Mesenchymal stem cell (in vitro differentiated cells and primary cell): Measurements from ENCODE around the gene SORBS1.

Experiments
- DNase-seq: peaks from one replicate; pipeline ENCODE4 v3.0.0-alpha.2; 2013
- H2AFZ ChIP-seq: one replicate; pipeline ENCODE4 v1.6.1; 2013; ENCODE audit warnings: low read depth, mild to moderate bottlenecking, control low read depth, inconsistent platforms, low read length, moderate library complexity
- H2AK5ac ChIP-seq: 2 replicates; pipeline ENCODE4 v1.6.1; 2013; ENCODE audit warnings: low read length, moderate library complexity, mild to moderate bottlenecking, inconsistent platforms; ENCODE audit not compliant: severe bottlenecking
- H2BK120ac ChIP-seq: one replicate; pipeline ENCODE4 v1.6.1; 2013; ENCODE audit warnings: low read depth, mild to moderate bottlenecking, inconsistent platforms, low read length, moderate library complexity
- H2BK12ac ChIP-seq, 2 experiments: one replicate each; pipeline ENCODE4 v1.6.1; 2013; ENCODE audit warnings: inconsistent platforms in 2 of 2, low read length in 2 of 2, mild to moderate bottlenecking in 2 of 2, moderate library complexity in 2 of 2, control low read depth in 1 of 2
- H2BK15ac ChIP-seq: one replicate; pipeline ENCODE4 v1.6.1; 2013; ENCODE audit warnings: mild to moderate bottlenecking, low read depth, inconsistent platforms; ENCODE audit not compliant: poor library complexity, severe bottlenecking
- H2BK5ac ChIP-seq: 2 replicates; pipeline ENCODE4 v1.6.1; 2013; ENCODE audit warnings: low read depth, mild to moderate bottlenecking, low read length, control low read depth, inconsistent platforms; ENCODE audit not compliant: poor library complexity, severe bottlenecking
- H3K14ac ChIP-seq, 2 experiments: one replicate each; pipeline ENCODE4 v1.6.1; 2013; ENCODE audit warnings: inconsistent platforms in 2 of 2, low read length in 2 of 2, control low read depth in 1 of 2, mild to moderate bottlenecking in 1 of 2, moderate library complexity in 1 of 2
- H3K18ac ChIP-seq, 2 experiments: one replicate each; pipeline ENCODE4 v1.6.1; 2013; ENCODE audit warnings: inconsistent platforms in 2 of 2, low read length in 2 of 2, control low read depth in 1 of 2, low read depth in 1 of 2, mild to moderate bottlenecking in 1 of 2
- H3K23ac ChIP-seq, 2 experiments: one replicate each; pipeline ENCODE4 v1.6.1; 2013; ENCODE audit warnings: inconsistent platforms in 2 of 2, low read length in 2 of 2, mild to moderate bottlenecking in 2 of 2, moderate library complexity in 2 of 2, control low read depth in 1 of 2
- H3K27ac ChIP-seq: 2 replicates; pipeline ENCODE4 v1.5.1; 2013; ENCODE audit warnings: mild to moderate bottlenecking, moderate library complexity, low read length, control low read depth, inconsistent platforms; ENCODE audit not compliant: poor library complexity, severe bottlenecking
- H3K27me3 ChIP-seq, 2 experiments: 2 replicates each; pipeline versions ENCODE4 v1.6.1 to v1.7.0; 2013; ENCODE audit warnings: low read length in 2 of 2, mild to moderate bottlenecking in 2 of 2, moderate library complexity in 2 of 2, control low read depth in 1 of 2, inconsistent platforms in 1 of 2; ENCODE audit not compliant: control insufficient read depth in 1 of 2, insufficient read depth in 1 of 2
- H3K36me3 ChIP-seq, 2 experiments: 2 replicates each; pipeline versions ENCODE4 v1.6.1 to v1.7.0; 2013; ENCODE audit warnings: low read length in 2 of 2, control low read depth in 1 of 2, inconsistent platforms in 1 of 2, low read depth in 1 of 2, mild to moderate bottlenecking in 1 of 2; ENCODE audit not compliant: insufficient read depth in 2 of 2, control insufficient read depth in 1 of 2
- H3K4ac ChIP-seq, 2 experiments: one replicate each; pipeline ENCODE4 v1.6.1; 2013; ENCODE audit warnings: inconsistent platforms in 2 of 2, low read length in 2 of 2, mild to moderate bottlenecking in 2 of 2, moderate library complexity in 2 of 2, control low read depth in 1 of 2, low read depth in 1 of 2
- H3K4me1 ChIP-seq: 2 replicates; pipeline ENCODE4 v1.6.1; 2013; ENCODE audit warnings: low read depth, low read length, control low read depth; ENCODE audit not compliant: control insufficient read depth, insufficient read depth
- H3K4me2 ChIP-seq: 2 replicates; pipeline ENCODE4 v1.6.1; 2013; ENCODE audit warnings: low read length, mild to moderate bottlenecking, inconsistent platforms; ENCODE audit not compliant: poor library complexity, severe bottlenecking
- H3K4me3 ChIP-seq, 2 experiments: 2 replicates each; pipeline versions ENCODE4 v1.5.1 to v1.7.0; 2013; ENCODE audit warnings: low read length in 2 of 2, mild to moderate bottlenecking in 2 of 2, control low read depth in 1 of 2, low read depth in 1 of 2; ENCODE audit not compliant: insufficient read depth in 1 of 2
- H3K79me1 ChIP-seq: replicated peaks from 2 replicates; pipeline ENCODE4 v1.6.1; 2013; ENCODE audit warnings: mild to moderate bottlenecking, control low read depth, low read length, inconsistent platforms; ENCODE audit not compliant: poor library complexity, severe bottlenecking
- H3K9ac ChIP-seq: 2 replicates; pipeline ENCODE4 v1.7.0; 2013; ENCODE audit warnings: mild to moderate bottlenecking, low read length, moderate library complexity
- H3K9me3 ChIP-seq: 2 replicates; pipeline ENCODE4 v1.7.0; 2013; ENCODE audit warnings: mild to moderate bottlenecking, low read length; ENCODE audit not compliant: control insufficient read depth
- H4K8ac ChIP-seq: one replicate; pipeline ENCODE4 v1.6.1; 2013; ENCODE audit warnings: inconsistent platforms, mild to moderate bottlenecking, low read length, moderate library complexity
- H4K91ac ChIP-seq: one replicate; pipeline ENCODE4 v1.6.1; 2013; ENCODE audit warnings: mild to moderate bottlenecking, low read length, inconsistent platforms
- WGBS: methylation state at CpG from one replicate; pipeline ENCODE4 v1.1.7; 2013; ENCODE audit warnings: mixed read lengths; 5-methylcytosine and 5-hydroxymethylcytosine counted together

The SORBS1 gene

GRCh38 chr10:95566136-95566535, 5.0 kb upstream of the SORBS1 start:
- Histone ChIP-seq H3K9ac (no peak overlapping the region), H3K18ac (no peak overlapping the region), H2BK15ac (no peak overlapping the region), H3K36me3 (no peaks in the 10 kb centered on the region), H3K79me1 (no peaks in the 10 kb centered on the region), H3K27ac (no peak overlapping the region), H3K4ac (no peak overlapping the region), H4K8ac (no peak overlapping the region), H3K4me1 (peaks cover 2% of the 10 kb centered on the region), H3K9me3 (no peaks in the 10 kb centered on the region), H3K23ac (no peak overlapping the region), H2AFZ (no peak overlapping the region), H3K14ac (no peak overlapping the region), H3K4me2 (no peak overlapping the region), H3K4me3 (no peak overlapping the region), H2BK5ac (no peak overlapping the region), H2AK5ac (no peak overlapping the region), H2BK12ac (no peak overlapping the region), H2BK120ac (no peak overlapping the region), H4K91ac (no peak overlapping the region), H3K27me3 (no peaks in the 10 kb centered on the region)
- DNase-seq = no peak
- WGBS = 96% methylated on average over 5 of the region's 6 CpGs

- Histone ChIP-seq H3K23ac (no peak overlapping the region), H3K79me1 (no peaks in the 10 kb centered on the region), H4K8ac (no peak overlapping the region), H2BK15ac (no peak overlapping the region), H4K91ac (no peak overlapping the region), H3K27me3 (no peaks in the 10 kb centered on the region), H3K14ac (no peak overlapping the region), H2BK5ac (no peak overlapping the region), H3K18ac (no peak overlapping the region), H3K36me3 (no peaks in the 10 kb centered on the region), H2BK120ac (no peak overlapping the region), H2BK12ac (no peak overlapping the region), H3K9ac (no peak overlapping the region), H3K4me1 (peaks cover 4% of the 10 kb centered on the region), H3K4me2 (no peak overlapping the region), H2AK5ac (no peak overlapping the region), H2AFZ (no peak overlapping the region), H3K27ac (no peak overlapping the region), H3K4ac (no peak overlapping the region), H3K9me3 (no peaks in the 10 kb centered on the region), H3K4me3 (no peak overlapping the region)
- WGBS = 38% methylated on average over 6 of the region's 7 CpGs
- DNase-seq = no peak
Observed at GRCh38 chr10:95565336-95565735, 4.2 kb upstream of the SORBS1 start.

GRCh38 chr10:95564291-95564690, 3.1 kb upstream of the SORBS1 start:
- Histone ChIP-seq H2BK12ac (no peak overlapping the region), H4K8ac (no peak overlapping the region), H3K18ac (no peak overlapping the region), H4K91ac (no peak overlapping the region), H2AFZ (no peak overlapping the region), H2BK5ac (no peak overlapping the region), H3K9me3 (no peaks in the 10 kb centered on the region), H3K14ac (no peak overlapping the region), H2BK120ac (no peak overlapping the region), H3K27ac (no peak overlapping the region), H3K4me2 (no peak overlapping the region), H2BK15ac (no peak overlapping the region), H3K79me1 (peaks cover 2% of the 10 kb centered on the region), H3K23ac (no peak overlapping the region), H3K4ac (no peak overlapping the region), H3K27me3 (peaks cover 6% of the 10 kb centered on the region in 2 experiments), H3K36me3 (no peaks in the 10 kb centered on the region), H2AK5ac (no peak overlapping the region), H3K9ac (no peak overlapping the region), H3K4me3 (no peak overlapping the region), H3K4me1 (peaks cover 5% of the 10 kb centered on the region)
- WGBS = 99% methylated on average over 5 of the region's 7 CpGs
- no peak for DNase-seq

- Histone ChIP-seq H3K18ac (no peak overlapping the region), H2BK5ac (no peak overlapping the region), H3K36me3 (no peaks in the 10 kb centered on the region), H3K4me1 (peaks cover 4% of the 10 kb centered on the region), H3K9ac (no peak overlapping the region), H3K14ac (no peak overlapping the region), H3K23ac (no peak overlapping the region), H3K4me3 (no peak overlapping the region), H4K8ac (peak overlapping the region; percentile 22), H2BK120ac (no peak overlapping the region), H2BK15ac (no peak overlapping the region), H3K27ac (no peak overlapping the region), H3K27me3 (peaks cover 13 to 22% of the 10 kb centered on the region in 2 experiments), H3K79me1 (peaks cover 6% of the 10 kb centered on the region), H2BK12ac (no peak overlapping the region), H2AK5ac (no peak overlapping the region), H3K9me3 (no peaks in the 10 kb centered on the region), H3K4ac (no peak overlapping the region), H4K91ac (peak overlapping the region; percentile 34), H3K4me2 (no peak overlapping the region), H2AFZ (no peak overlapping the region)
- WGBS = 42% methylated on average over 7 of the region's 7 CpGs
- DNase-seq = no peak
Observed at GRCh38 chr10:95562341-95562965, 1.3 kb upstream of the SORBS1 start.
